Stimulated activated CD8-positive, alpha-beta memory T cell treated with anti-CD3 and anti-CD28 coated beads, Interleukin-12 subunit alpha, Interleukin-12 subunit beta, amount 100 ng/mL, for 4 hours (primary cell): ENCODE results near the gene KRT73.

ENCODE experiments used
- DNase-seq: peaks from one replicate; pipeline ENCODE4 v3.0.0-alpha.2; 2020; ENCODE audit warnings: low read depth

The KRT73 gene

GRCh38 chr12:52568111-52568510, 50.2 kb downstream of the KRT73 start:
- no peak for DNase-seq

GRCh38 chr12:52566847-52567291, 51.5 kb downstream of the KRT73 start:
- DNase-seq, result peak; percentile 40

DNA sequence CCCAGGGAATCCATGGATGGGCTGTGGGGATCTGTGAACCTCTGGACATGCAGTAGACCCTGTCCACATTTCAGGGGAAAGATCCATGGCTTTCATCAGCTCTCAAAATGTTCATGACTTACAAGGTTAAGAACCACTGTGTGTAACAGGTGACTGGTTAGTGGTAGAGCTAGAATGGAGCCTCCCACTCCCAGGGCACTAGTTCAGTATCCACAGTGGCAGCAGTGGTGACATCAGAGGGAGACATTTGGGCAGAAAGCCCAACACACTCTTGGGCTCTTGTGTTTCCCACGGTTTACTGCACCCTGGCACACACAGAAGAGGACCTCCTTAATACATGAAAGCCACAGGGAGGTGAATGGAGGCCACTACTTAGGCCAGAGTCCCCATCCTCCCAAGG, 53.8 kb downstream of the KRT73 start:
- DNase-seq, result no peak

DNA sequence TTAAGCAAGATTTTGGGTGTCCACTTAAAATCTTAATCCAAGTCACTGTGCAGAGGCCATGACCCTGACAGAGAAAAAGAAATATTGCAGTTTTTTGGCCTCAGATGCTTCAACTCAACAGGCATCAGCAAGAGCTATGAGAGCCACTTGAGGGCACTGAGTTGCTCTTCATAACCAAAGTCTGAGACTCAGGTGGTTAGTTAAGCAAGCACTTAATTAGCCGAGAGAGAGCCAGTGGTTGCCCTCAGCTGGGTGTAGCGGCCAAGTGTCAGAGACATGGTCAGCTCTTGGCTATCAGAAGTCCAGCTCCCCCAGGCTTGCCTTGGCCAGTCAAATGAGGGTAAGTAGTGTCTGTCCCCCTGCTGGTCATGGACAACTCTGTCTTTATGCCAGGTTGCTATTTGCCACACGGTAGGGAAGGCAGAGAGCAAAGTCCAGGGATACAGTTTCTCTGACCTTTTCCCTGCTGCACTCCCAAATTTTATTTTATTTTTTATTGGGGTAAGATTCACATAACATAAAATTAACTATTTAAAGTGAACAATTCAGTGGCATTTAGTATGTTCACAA, 56.4 kb downstream of the KRT73 start:
- DNase-seq, result no peak

GRCh38 chr12:52559979-52560378, 58.4 kb downstream of the KRT73 start:
- DNase-seq, result no peak

- no peak for DNase-seq
Observed at GRCh38 chr12:52558781-52559445, 59.4 kb downstream of the KRT73 start.
